GM12874 (cell line): ENCODE measurements around the gene ESYT3.

Experiments used
- CTCF ChIP-seq: IDR thresholded peaks from 2 replicates; pipeline ENCODE4 v1.5.1; 2011; ENCODE audit warnings: low read depth, mild to moderate bottlenecking, control low read depth, low read length, moderate library complexity; ENCODE audit not compliant: insufficient read depth

Gene ESYT3

GRCh38 chr3:138440121-138440521, 5.7 kb downstream of the ESYT3 start:
- no peak for TF ChIP-seq CTCF

- TF ChIP-seq CTCF: no peak
Measured at GRCh38 chr3:138440596-138440995, 6.2 kb downstream of the ESYT3 start.

GRCh38 chr3:138441256-138441655, 6.8 kb downstream of the ESYT3 start:
- TF ChIP-seq CTCF: no peak

- no peak for TF ChIP-seq CTCF
Measured at GRCh38 chr3:138441742-138442141, 7.3 kb downstream of the ESYT3 start.

- TF ChIP-seq CTCF: no peak
Measured at GRCh38 chr3:138442433-138442832, 8.0 kb downstream of the ESYT3 start.

GRCh38 chr3:138443091-138443490, 8.7 kb downstream of the ESYT3 start:
- no peak for TF ChIP-seq CTCF

GRCh38 chr3:138443521-138444503, 9.4 kb downstream of the ESYT3 start:
- TF ChIP-seq CTCF: no peak
